HG03060 (cell line): ENCODE results near the gene BORCS5.
"Not testable (repeated sequence)": the region's sequence is repeated elsewhere in the genome, so short reads cannot be mapped to it uniquely, and the experiment has no call there.

ENCODE experiments used
- ATAC-seq: cut with Tn5 transposase; IDR thresholded peaks from one replicate; pipeline ENCODE4 v1.9.1; 2021; ENCODE audit warnings: low read depth, moderate number of reproducible peaks; ENCODE audit not compliant: unreplicated experiment

The BORCS5 gene

DNA sequence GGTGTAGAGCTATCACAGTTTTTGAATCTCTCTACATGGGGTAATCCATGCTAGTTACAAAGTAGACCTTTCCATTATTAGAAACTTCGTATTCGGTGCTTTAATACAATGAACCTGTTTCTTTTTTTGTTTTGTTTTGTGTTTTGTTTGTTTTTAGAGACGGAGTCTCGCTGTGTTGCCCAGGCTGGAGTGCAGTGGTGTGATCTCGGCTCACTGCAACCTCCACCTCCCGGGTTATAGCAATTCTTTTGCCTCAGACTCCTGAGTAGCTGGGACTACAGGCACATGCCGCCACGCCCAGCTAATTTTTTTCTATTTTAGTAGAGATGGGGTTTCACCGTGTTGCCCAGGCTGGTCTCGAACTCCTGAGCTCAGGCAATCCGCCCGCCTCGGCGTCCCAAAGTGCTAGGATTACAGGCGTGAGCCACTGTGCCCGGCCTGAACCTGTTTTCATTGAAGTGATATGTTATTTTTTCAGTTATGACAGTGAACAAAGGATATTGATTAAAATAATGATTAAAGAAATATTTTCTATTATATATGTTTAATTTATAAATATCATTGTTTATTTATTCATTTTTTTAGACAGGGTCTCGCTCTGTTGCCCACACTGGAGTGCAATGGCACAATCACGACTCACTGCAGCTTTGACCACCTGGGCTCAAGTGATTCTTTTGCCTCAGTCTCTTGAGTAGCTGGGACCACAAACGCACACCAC is 5.3 kb upstream of the BORCS5 start:
- not testable (repeated sequence) for ATAC-seq

- no peak for ATAC-seq
Measured at GRCh38 chr12:12353276-12353675, 3.6 kb upstream of the BORCS5 start.

- ATAC-seq: no peak
Measured at GRCh38 chr12:12353807-12354206, 3.1 kb upstream of the BORCS5 start.

- no peak for ATAC-seq
Measured at GRCh38 chr12:12356467-12356895, 397 bp upstream of the BORCS5 start.

DNA sequence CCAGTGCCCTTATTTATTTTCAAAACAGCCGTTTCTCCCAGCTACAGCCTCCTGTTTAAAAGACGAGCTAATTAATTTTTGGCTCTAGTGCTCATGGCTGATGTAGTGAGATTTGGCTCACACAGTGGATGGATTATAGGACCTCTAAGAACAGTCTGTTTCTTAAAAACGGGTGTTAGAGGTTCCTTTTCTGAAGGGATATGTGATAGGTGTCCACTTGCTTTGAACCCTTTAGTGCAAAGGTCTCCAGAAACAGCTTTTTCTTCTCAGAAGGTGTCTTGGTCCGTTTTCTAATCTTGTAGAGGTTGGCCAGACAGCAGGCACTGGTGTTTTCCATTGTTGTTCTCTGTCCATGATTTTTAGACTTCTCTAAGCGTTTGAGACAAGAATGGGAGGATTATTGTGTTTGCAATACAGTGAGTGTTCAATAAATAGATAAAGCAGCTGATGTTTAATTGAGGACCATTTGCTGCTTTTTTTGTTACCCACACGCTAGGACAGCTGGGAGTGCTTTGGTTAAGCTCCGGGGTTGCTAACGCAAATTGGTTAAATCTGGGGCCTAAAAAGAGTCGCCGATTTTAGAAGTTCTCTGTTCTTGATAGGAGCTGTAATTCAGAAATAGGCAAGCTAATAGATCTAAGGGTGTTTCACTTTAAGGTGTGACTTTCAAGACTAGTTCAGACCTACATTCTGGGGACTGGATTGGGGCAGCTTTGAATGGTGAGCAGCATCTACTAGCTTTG is 1.0 kb downstream of the BORCS5 start:
- ATAC-seq: no peak

- ATAC-seq: no peak
Measured at GRCh38 chr12:12358528-12358927, 1.6 kb downstream of the BORCS5 start.

DNA sequence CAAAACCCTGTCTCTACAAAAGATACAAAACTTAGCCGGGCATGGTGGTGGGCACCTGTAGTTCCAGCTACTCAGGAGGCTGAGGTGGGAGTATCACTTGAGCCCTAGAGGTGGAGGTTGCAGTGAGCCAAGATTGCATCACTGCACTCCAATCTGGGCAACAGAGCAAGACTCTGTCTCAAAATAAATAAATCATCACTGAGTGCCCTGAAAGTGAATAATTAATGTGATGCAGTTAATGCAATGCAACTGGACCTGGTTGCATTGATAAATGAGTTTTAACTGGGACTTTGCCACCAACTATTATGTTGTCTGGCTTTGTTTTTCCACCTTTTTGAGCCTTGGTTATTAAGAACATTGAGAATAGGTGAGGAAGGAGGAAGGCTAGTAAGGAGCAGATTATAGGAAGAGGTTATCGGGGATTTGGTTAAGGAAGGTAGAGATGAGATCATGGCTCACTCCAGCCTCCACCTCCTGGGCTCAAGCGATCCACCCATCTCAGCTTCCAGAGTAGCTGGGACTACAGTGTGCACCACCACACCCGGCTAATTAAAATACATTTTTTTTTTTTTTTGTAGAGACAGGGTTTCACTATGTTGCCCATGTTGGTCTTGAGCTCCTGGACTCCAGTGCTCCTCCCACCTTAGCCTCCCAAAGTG is 8.0 kb downstream of the BORCS5 start:
- no peak for ATAC-seq

GRCh38 chr12:12365446-12365802 is 8.5 kb downstream of the BORCS5 start:
- ATAC-seq: no peak

- no peak for ATAC-seq
Measured at GRCh38 chr12:12365931-12366431, 9.1 kb downstream of the BORCS5 start.

GRCh38 chr12:12366701-12367481 is 10.0 kb downstream of the BORCS5 start:
- no peak for ATAC-seq

DNA sequence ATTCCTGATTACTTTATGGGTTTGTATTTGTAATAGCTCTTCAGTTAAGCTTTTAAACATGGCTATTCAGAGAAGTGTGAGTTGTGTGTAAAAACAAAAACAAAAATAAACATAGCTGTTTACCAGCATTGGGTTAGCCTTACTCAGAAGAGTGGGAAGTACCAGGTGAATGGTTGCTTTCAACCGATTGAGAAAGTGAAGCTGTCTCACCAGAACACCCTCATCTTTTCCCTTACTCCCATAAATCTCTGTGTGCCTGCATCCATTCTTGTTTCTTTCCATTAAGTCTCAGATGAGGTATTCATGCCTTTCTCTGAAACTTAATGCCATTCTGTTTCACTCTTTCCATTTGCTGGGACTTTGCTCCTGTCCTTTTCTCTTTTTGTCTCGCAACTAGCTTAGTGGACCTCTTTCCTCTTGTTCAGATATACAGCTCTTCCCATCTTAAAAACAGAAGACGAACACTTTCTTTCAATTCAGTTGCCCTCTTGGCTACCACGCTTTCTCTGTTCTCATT is 10.7 kb downstream of the BORCS5 start:
- no peak for ATAC-seq

DNA sequence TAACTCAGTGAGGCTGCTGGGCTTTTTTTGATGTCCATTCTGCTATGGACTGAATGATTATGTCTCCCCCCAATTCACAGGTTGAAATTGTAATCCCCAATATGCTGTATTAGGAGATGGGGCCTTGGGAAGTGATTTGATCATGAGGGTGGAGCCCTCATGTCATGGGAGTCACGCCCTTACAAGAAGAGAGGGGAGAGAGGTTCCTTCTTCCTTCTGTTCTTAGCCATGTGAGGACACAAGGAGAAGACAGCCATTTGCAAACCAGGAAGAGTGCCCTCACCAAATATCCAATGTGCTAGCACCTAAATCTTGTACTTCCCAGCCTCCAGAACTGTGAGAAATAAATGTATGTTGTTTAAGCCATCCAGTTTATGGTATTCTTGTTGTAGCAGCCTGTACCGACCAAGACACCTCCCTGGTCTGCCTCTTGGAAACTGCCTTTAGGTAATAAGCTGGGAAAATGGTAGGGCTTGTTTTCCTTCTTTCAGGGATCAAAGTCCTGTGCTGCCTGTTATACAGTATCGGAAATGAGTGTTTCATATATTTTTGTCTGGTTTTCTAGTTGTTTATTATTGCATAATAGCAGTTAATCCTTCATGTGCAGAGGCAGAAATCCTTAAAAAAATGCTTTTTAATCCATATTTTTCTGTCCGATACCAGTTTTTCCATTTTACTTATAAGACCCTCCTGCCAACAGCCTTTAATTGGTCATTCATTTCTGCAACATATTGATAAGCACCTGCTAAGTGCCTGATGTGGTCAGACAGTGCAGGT is 16.3 kb downstream of the BORCS5 start:
- no peak for ATAC-seq

GRCh38 chr12:12376646-12377448 is 20.0 kb downstream of the BORCS5 start:
- ATAC-seq: peak; percentile 61

DNA sequence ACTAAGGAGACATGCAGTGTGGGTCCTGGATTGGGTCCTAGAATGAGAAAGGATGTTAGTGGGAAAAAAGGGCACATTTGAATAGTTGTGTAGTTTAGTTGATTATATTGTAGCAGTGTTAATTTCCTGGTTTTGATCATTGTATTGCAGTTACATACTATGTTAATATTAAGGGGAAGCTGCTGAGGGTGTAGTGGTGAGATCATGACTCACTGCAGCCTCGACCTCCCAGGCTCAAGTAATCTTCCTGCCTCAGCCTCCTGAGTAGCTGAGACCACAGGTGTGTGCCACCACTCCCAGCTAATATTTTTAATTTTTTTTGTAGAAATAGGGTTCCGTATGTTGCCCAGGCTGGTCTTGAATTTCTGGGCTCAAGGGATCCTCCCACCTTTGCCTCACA is 21.7 kb downstream of the BORCS5 start:
- ATAC-seq: no peak

DNA sequence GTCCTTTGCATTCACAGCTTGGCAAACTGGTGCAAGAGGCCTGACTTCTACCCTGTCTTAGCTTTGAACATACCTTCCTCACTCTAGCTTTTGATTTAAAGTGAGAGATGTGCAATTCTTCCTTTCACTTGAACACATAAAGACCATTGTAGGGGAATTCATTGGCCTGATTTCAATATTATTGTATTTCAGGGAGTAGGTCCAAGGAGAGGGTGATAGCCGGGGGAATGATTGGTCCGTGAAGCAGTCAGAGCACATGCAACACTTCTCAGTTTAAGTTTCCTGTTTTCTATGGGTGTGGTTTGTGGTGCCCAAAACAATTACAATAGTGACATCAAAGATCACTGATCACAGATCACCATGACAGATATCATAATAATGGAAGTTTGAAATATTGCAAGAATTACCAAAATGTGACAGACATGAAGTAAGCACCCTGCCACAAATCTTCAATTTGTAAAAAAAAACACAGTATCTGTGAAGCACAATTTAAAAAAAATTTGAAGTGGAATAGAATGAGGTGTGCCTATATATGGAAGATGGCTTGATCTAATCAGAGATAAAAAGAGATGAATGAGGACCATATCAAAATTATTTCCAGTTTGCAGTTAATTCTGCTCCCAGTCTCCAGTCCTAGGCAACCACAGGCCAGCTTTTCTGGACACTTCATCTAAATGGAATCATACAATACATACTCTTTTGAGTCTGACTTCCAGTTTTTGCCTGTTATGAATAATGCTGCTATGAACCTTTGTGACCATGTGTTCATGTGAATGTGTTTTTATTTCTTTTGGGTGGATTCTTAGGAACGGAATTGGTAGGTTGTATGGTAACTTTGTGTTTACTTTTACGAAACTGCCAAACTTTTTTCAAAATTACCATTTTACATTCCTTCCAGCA is 23.2 kb downstream of the BORCS5 start:
- ATAC-seq: no peak

DNA sequence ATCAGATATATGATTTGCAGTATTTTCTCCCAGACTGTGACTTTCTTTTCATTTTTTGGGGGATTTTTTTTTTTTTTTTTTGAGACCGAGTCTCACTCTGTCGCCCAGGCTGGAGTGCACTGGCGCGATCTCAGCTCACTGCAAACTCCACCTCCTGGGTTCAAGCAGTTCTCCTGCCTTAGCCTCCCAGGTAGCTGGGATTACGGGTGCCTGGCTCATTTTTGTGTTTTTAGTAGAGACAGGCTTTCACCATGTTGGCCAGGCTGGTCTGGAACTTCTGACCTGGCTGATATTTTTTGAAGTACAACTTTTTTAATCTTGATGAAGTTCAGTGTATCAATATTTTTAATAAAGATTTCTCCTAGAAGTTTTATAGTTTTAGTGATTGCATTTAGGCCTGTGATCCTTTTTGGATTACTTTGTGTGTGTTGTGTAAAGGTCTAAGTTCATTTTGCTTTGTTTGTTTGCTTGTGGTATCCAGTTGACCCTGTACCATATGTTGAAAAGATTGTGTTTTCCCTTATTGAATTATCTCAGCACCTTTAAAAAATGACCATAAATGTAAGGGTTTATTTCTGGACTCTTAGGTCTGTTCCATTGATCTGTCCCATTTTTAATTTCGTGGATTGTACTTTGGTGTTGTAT is 24.2 kb downstream of the BORCS5 start:
- no peak for ATAC-seq

- ATAC-seq: no peak
Measured at GRCh38 chr12:12381982-12382381, 25.1 kb downstream of the BORCS5 start.
